HFF-Myc (cell line): ENCODE results near the gene KCNT2.

Source experiments
- DNase-seq: peaks from one replicate; pipeline ENCODE4 v3.0.0-alpha.2; 2011; ENCODE audit warnings: low read depth; ENCODE audit errors: extremely low read depth
- H3K4me3 ChIP-seq: replicated peaks from 2 replicates; pipeline ENCODE4 v1.5.1; 2011; ENCODE audit warnings: low read depth, mild to moderate bottlenecking, control low read depth, low read length
- CTCF ChIP-seq: IDR thresholded peaks from 2 replicates; pipeline ENCODE4 v1.5.1; 2012; ENCODE audit warnings: mild to moderate bottlenecking, low read depth, low read length, control low read depth; ENCODE audit errors: missing control alignments

The KCNT2 gene

GRCh38 chr1:196260270-196260669 lies 348.0 kb downstream of the KCNT2 start:
- no peak for DNase-seq
- H3K4me3 ChIP-seq: no peak overlapping the region
- TF ChIP-seq CTCF: no peak

GRCh38 chr1:196259316-196259715 lies 348.9 kb downstream of the KCNT2 start:
- no peak for TF ChIP-seq CTCF
- no peak for DNase-seq
- no peak overlapping the region for H3K4me3 ChIP-seq

GRCh38 chr1:196255762-196256161 lies 352.5 kb downstream of the KCNT2 start:
- TF ChIP-seq CTCF: no peak

GRCh38 chr1:196229546-196229945 lies 378.7 kb downstream of the KCNT2 start:
- DNase-seq: no peak
- no peak overlapping the region for H3K4me3 ChIP-seq
- TF ChIP-seq CTCF: no peak

More at GRCh38 chr1:196255762-196256161, 352.5 kb downstream of the KCNT2 start:
- DNase-seq: no peak
- H3K4me3 ChIP-seq: no peak overlapping the region

GRCh38 chr1:196214866-196215265 lies 393.4 kb downstream of the KCNT2 start:
- no peak for TF ChIP-seq CTCF
- no peak for DNase-seq
- no peak overlapping the region for H3K4me3 ChIP-seq

- no peak for TF ChIP-seq CTCF
- no peak overlapping the region for H3K4me3 ChIP-seq
- DNase-seq: peak; percentile 30
These were observed 398.3 kb downstream of the KCNT2 start for GRCh38 chr1:196209983-196210382.

GRCh38 chr1:196209265-196209664 lies 399.0 kb downstream of the KCNT2 start:
- no peak for DNase-seq
- no peak overlapping the region for H3K4me3 ChIP-seq
- no peak for TF ChIP-seq CTCF
